GM12878 (cell line): ENCODE results near the gene SETD2. TPM values are rescaled to one million over a fixed set of nuclear protein-coding genes. Genes with fewer than 3 reads are reported as not detected.
A peak's percentile ranks its signal among the peaks of the same experiment; 100 is the strongest.

Experiments
- CBFB ChIP-seq: IDR thresholded peaks from 2 replicates; pipeline ENCODE4 v1.6.1; 2016; ENCODE audit warnings: antibody characterized with exemption, low read depth
- CHD2 ChIP-seq: IDR thresholded peaks from 2 replicates; pipeline ENCODE4 v1.6.1; 2011; ENCODE audit warnings: low read depth, low read length, improper control_type of control experiment, borderline replicate concordance
- CHD4 ChIP-seq: fragments of 200-600 bp; sonication (generic); IDR thresholded peaks from 2 replicates; pipeline ENCODE4 v1.6.1; 2016; ENCODE audit warnings: mild to moderate bottlenecking
- EED ChIP-seq: sonication (generic); IDR thresholded peaks from 2 replicates; pipeline ENCODE4 v1.6.1; 2016; ENCODE audit warnings: antibody characterized with exemption, low read depth
- EZH2 ChIP-seq: IDR thresholded peaks from 2 replicates; pipeline ENCODE4 v1.6.1; 2012; ENCODE audit warnings: low read depth, mild to moderate bottlenecking, control low read depth, inconsistent platforms, low read length, borderline replicate concordance; ENCODE audit not compliant: control insufficient read depth
- IKZF2 ChIP-seq, 2 experiments: fragments of 450-650 bp; IDR thresholded peaks; 2 replicates each; pipeline ENCODE4 v1.6.1; 2017; ENCODE audit warnings: mild to moderate bottlenecking in 2 of 2, moderate library complexity in 2 of 2
- MTA3 ChIP-seq: IDR thresholded peaks from 2 replicates; pipeline ENCODE4 v1.6.1; 2012; ENCODE audit warnings: low read length, inconsistent platforms, borderline replicate concordance
- MYB ChIP-seq: fragments of 150-350 bp; IDR thresholded peaks from 2 replicates; pipeline ENCODE4 v1.6.1; 2014; ENCODE audit warnings: mild to moderate bottlenecking, low read depth, low read length, borderline replicate concordance
- NRF1 ChIP-seq: conservative IDR thresholded peaks from 2 replicates; pipeline ENCODE4 v1.6.1; 2011; ENCODE audit warnings: mild to moderate bottlenecking, low read depth, low read length, improper control_type of control experiment
- POLR2A ChIP-seq: IDR thresholded peaks from 2 replicates; pipeline ENCODE4 v1.6.1; 2011; ENCODE audit warnings: low read depth, mild to moderate bottlenecking, low read length
- RB1 ChIP-seq: fragments of 450-650 bp; formaldehyde crosslinking; IDR thresholded peaks from 2 replicates; pipeline ENCODE4 v1.6.1; 2017; ENCODE audit warnings: mild to moderate bottlenecking, borderline replicate concordance
- SMAD1 ChIP-seq: fragments of 450-650 bp; IDR thresholded peaks from 2 replicates; pipeline ENCODE4 v1.6.1; 2018; ENCODE audit warnings: mild to moderate bottlenecking, low read depth; ENCODE audit not compliant: partially characterized antibody
- STAT1 ChIP-seq: fragments of 450-650 bp; conservative IDR thresholded peaks from 2 replicates; pipeline ENCODE4 v1.6.1; 2014; ENCODE audit warnings: antibody characterized with exemption, mild to moderate bottlenecking
- TCF3 ChIP-seq: IDR thresholded peaks from 2 replicates; pipeline ENCODE4 v1.6.1; 2012; ENCODE audit warnings: low read depth, mild to moderate bottlenecking, low read length, borderline replicate concordance; ENCODE audit not compliant: insufficient read depth
- ZNF24 ChIP-seq: fragments of 450-650 bp; IDR thresholded peaks from 2 replicates; pipeline ENCODE4 v1.6.1; 2017; ENCODE audit warnings: antibody characterized with exemption, mild to moderate bottlenecking
- polyA plus RNA-seq, 11 experiments: library from polyadenylated mRNA; depleted of rRNA in 4 of 11; unstranded in 6 of 11; stranded (reverse) in 5 of 11; fragments of >200 nt; fragmentation: Nextera tagmentation in 4 of 11; fragmentation: Illumina TruSeq in 1 of 11; extraction: Ambion mirVana in 4 of 11; extraction: Trizol in 1 of 11; gene quantifications; 1 replicate in 1 of 11; 2 replicates in 10 of 11; pipeline versions ENCODE4 v1.2.1 to v1.2.3, GENCODE V29; 2011 to 2016; ENCODE audit warnings: inconsistent platforms in 2 of 11, missing spikeins in 2 of 11, low read depth in 1 of 11
- total RNA-seq, 4 experiments: library from RNA; depleted of rRNA in 3 of 4; stranded (reverse); fragments of >200 nt in 3 of 4; fragmentation: Illumina TruSeq in 1 of 4; extraction: Trizol in 1 of 4; gene quantifications; 2 replicates each; pipeline versions ENCODE4 v1.2.1 to v1.2.3, GENCODE V29; 2013 to 2021
- TF ChIP-seq, protein P1 (sequence below): IDR thresholded peaks from 2 replicates; pipeline ENCODE4 v1.6.1; 2012; ENCODE audit warnings: improper control_type of control experiment, low read depth, low read length; ENCODE audit not compliant: insufficient replicate concordance
- TF ChIP-seq, protein P2 (sequence below): fragments of 450-650 bp; IDR thresholded peaks from 2 replicates; pipeline ENCODE4 v1.6.1; 2017; ENCODE audit warnings: antibody characterized with exemption, mild to moderate bottlenecking, moderate library complexity
- TF ChIP-seq, protein P3 (sequence below): IDR thresholded peaks from 2 replicates; pipeline ENCODE4 v1.6.1; 2011; ENCODE audit warnings: low read depth, low read length, improper control_type of control experiment, borderline replicate concordance

The SETD2 gene
- total and polyA plus RNA-seq, 10 of the 15 experiments (the other 5 are each of a cell fraction or from before 2014, with no cell fraction given), result 8.4 to 44.9 (median 24.5) TPM

DNA sequence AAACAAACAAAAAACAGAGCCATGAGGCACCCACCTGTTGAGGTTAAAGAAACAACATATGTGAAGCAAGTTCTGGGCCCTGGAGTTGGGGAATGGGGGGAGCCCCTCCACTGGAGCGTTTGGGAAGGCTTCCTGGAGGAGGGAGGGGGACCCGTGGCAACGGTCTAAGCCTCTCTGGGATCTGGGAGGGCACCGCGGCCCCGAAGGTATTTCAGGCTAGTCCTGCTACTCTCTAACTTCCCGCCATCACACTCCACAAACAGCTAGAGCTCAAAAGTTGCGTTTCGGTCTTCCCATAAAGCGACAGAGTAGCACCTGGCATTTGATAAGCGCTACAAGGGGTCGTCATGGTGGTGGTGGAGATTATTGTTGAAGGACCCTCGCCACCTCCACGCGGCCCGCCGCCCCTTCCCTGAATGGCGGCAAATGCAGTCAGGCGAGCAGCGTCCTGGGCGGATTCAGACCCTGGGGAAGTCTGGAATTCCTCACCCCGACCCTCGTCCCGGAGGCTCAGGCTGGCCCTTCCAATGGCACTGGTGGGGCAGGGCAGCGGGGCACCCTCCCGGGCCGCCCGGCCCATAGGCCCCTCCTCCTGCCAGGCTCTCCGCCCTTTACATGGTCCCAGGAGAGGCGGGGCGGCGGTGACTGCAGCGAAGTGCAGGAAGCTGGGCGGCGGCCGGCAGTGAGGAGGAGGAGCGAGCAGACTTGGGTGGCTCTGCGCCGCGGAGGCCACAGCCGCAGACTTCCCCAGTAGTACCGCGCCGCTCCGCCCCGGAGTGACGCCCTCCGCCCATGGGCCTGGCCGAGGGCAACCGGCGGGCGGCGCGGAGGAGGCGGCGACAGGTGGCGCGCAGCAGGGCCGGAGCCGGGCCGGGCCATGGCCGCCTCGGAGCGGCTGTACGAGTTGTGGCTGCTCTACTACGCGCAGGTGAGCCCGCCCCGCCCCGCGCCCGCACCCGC lies 184.6 kb downstream of the SETD2 start, which contains the start of gene NBEAL2 (continued):
- TF ChIP-seq, protein P1, sequence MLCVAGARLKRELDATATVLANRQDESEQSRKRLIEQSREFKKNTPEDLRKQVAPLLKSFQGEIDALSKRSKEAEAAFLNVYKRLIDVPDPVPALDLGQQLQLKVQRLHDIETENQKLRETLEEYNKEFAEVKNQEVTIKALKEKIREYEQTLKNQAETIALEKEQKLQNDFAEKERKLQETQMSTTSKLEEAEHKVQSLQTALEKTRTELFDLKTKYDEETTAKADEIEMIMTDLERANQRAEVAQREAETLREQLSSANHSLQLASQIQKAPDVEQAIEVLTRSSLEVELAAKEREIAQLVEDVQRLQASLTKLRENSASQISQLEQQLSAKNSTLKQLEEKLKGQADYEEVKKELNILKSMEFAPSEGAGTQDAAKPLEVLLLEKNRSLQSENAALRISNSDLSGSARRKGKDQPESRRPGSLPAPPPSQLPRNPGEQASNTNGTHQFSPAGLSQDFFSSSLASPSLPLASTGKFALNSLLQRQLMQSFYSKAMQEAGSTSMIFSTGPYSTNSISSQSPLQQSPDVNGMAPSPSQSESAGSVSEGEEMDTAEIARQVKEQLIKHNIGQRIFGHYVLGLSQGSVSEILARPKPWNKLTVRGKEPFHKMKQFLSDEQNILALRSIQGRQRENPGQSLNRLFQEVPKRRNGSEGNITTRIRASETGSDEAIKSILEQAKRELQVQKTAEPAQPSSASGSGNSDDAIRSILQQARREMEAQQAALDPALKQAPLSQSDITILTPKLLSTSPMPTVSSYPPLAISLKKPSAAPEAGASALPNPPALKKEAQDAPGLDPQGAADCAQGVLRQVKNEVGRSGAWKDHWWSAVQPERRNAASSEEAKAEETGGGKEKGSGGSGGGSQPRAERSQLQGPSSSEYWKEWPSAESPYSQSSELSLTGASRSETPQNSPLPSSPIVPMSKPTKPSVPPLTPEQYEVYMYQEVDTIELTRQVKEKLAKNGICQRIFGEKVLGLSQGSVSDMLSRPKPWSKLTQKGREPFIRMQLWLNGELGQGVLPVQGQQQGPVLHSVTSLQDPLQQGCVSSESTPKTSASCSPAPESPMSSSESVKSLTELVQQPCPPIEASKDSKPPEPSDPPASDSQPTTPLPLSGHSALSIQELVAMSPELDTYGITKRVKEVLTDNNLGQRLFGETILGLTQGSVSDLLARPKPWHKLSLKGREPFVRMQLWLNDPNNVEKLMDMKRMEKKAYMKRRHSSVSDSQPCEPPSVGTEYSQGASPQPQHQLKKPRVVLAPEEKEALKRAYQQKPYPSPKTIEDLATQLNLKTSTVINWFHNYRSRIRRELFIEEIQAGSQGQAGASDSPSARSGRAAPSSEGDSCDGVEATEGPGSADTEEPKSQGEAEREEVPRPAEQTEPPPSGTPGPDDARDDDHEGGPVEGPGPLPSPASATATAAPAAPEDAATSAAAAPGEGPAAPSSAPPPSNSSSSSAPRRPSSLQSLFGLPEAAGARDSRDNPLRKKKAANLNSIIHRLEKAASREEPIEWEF, result no peak
- peak; percentile 84 for TF ChIP-seq POLR2A
- TF ChIP-seq MYB, result no peak
- no peak for TF ChIP-seq CHD4
- peak; percentile 86 for TF ChIP-seq TCF3
- TF ChIP-seq, protein P2, sequence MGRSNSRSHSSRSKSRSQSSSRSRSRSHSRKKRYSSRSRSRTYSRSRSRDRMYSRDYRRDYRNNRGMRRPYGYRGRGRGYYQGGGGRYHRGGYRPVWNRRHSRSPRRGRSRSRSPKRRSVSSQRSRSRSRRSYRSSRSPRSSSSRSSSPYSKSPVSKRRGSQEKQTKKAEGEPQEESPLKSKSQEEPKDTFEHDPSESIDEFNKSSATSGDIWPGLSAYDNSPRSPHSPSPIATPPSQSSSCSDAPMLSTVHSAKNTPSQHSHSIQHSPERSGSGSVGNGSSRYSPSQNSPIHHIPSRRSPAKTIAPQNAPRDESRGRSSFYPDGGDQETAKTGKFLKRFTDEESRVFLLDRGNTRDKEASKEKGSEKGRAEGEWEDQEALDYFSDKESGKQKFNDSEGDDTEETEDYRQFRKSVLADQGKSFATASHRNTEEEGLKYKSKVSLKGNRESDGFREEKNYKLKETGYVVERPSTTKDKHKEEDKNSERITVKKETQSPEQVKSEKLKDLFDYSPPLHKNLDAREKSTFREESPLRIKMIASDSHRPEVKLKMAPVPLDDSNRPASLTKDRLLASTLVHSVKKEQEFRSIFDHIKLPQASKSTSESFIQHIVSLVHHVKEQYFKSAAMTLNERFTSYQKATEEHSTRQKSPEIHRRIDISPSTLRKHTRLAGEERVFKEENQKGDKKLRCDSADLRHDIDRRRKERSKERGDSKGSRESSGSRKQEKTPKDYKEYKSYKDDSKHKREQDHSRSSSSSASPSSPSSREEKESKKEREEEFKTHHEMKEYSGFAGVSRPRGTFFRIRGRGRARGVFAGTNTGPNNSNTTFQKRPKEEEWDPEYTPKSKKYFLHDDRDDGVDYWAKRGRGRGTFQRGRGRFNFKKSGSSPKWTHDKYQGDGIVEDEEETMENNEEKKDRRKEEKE, result no peak
- 0 out of 2 replicates have a peak, but pooled peaks have one; percentile 23 for TF ChIP-seq CHD2
- TF ChIP-seq RB1, result no peak
- no peak for TF ChIP-seq STAT1
- TF ChIP-seq CBFB, result peak; percentile 47; the same call in 1 of the 2 replicates
- TF ChIP-seq IKZF2 (IDR thresholded peaks at IDR 0.05), result peak in 1 of 2 experiments; percentile 57; a peak in 2 of 4 replicates
- TF ChIP-seq NRF1, result no peak; the same call in 1 of the 2 replicates
- TF ChIP-seq EED, result no peak
- no peak for TF ChIP-seq SMAD1
- peak; percentile 67; the same call in 1 of the 2 replicates for TF ChIP-seq ZNF24
- no peak for TF ChIP-seq MTA3
- TF ChIP-seq EZH2, result no peak
- TF ChIP-seq, protein P3, sequence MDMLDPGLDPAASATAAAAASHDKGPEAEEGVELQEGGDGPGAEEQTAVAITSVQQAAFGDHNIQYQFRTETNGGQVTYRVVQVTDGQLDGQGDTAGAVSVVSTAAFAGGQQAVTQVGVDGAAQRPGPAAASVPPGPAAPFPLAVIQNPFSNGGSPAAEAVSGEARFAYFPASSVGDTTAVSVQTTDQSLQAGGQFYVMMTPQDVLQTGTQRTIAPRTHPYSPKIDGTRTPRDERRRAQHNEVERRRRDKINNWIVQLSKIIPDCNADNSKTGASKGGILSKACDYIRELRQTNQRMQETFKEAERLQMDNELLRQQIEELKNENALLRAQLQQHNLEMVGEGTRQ, result no peak
